CD4-positive, alpha-beta T cell (primary cell): Measurements from ENCODE around the gene HRC. TPM values are rescaled to one million over a fixed set of nuclear protein-coding genes. Genes with fewer than 3 reads are reported as not detected.
"Not testable (repeated sequence)": the region's sequence is repeated elsewhere in the genome, so short reads cannot be mapped to it uniquely, and the experiment has no call there.

Source experiments
- ATAC-seq: fragments of 200-7000 bp; cut with Tn5 transposase; one replicate; pipeline ENCODE4 v1.10.0; 2022; ENCODE audit warnings: mild to moderate bottlenecking; ENCODE audit not compliant: poor library complexity
- CTCF ChIA-PET: fragments of 350-600 bp; sonication (Branson Sonifier 250); formaldehyde crosslinking; loops from one replicate; lab custom pipeline; 2021; ENCODE audit warnings: antibody characterized with exemption, inconsistent platforms; lab: Charles Lee
- POLR2A ChIA-PET: fragments of 350-600 bp; sonication (Branson Sonifier 250); formaldehyde crosslinking; loops from one replicate; lab custom pipeline; 2021; ENCODE audit warnings: antibody characterized with exemption, inconsistent platforms; lab: Charles Lee
- DNase-seq, 14 experiments: peaks; one replicate each; pipeline ENCODE4 v3.0.0-alpha.2; 2013 to 2020; ENCODE audit warnings: mixed read lengths in 2 of 14
- H3K27ac ChIP-seq, 2 donors: one replicate each; pipeline versions ENCODE4 v1.5.1 to v1.7.0; 2013; ENCODE audit warnings: low read length in 2 of 2, low read depth in 1 of 2, mild to moderate bottlenecking in 1 of 2
- H3K27me3 ChIP-seq, 2 experiments: 1 replicate in 1 of 2; 2 replicates in 1 of 2; pipeline versions ENCODE4 v1.6.1 to v1.7.0; 2013; ENCODE audit warnings: low read length in 2 of 2, control low read depth in 1 of 2, mild to moderate bottlenecking in 1 of 2, moderate library complexity in 1 of 2; ENCODE audit not compliant: insufficient read depth in 2 of 2, control insufficient read depth in 1 of 2
- H3K36me3 ChIP-seq: one replicate; pipeline ENCODE4 v1.6.1; 2013; ENCODE audit warnings: low read length, control low read depth; ENCODE audit not compliant: insufficient read depth
- H3K4me1 ChIP-seq: one replicate; pipeline ENCODE4 v1.6.1; 2013; ENCODE audit warnings: low read length, control low read depth; ENCODE audit not compliant: insufficient read depth
- H3K4me3 ChIP-seq: one replicate; pipeline ENCODE4 v1.5.1; 2013; ENCODE audit warnings: mild to moderate bottlenecking, low read length, moderate library complexity
- H3K9me3 ChIP-seq, 2 experiments: 1 replicate in 1 of 2; 2 replicates in 1 of 2; pipeline versions ENCODE4 v1.6.1 to v1.7.0; 2013; ENCODE audit warnings: low read length in 2 of 2, mild to moderate bottlenecking in 2 of 2, control low read depth in 1 of 2, moderate library complexity in 1 of 2; ENCODE audit not compliant: control insufficient read depth in 1 of 2, insufficient read depth in 1 of 2
- H3K27ac Mint-ChIP-seq: one replicate; pipeline ENCODE4 v1.8.0; 2020; ENCODE audit warnings: mixed read lengths
- H3K27me3 Mint-ChIP-seq: one replicate; pipeline ENCODE4 v1.8.0; 2021; ENCODE audit warnings: mixed read lengths
- H3K36me3 Mint-ChIP-seq: one replicate; pipeline ENCODE4 v1.8.0; 2021; ENCODE audit warnings: low read depth, mixed read lengths
- H3K4me1 Mint-ChIP-seq: one replicate; pipeline ENCODE4 v1.8.0; 2021; ENCODE audit warnings: low read depth, mixed read lengths
- H3K4me3 Mint-ChIP-seq: one replicate; pipeline ENCODE4 v1.8.0; 2020; ENCODE audit warnings: mild to moderate bottlenecking, mixed read lengths
- H3K9me3 Mint-ChIP-seq: one replicate; pipeline ENCODE4 v1.8.0; 2020; ENCODE audit warnings: mixed read lengths
- intact Hi-C, 2 experiments: fragments of 100-400 bp; cut with DNase I in 1 of 2; cut with micrococcal nuclease in 1 of 2; formaldehyde crosslinking; loops; one replicate each; pipeline versions ENCODE4 v1.15.1 to v1.9.0; 2023 to 2025; cut with DNase I, micrococcal nuclease
- total RNA-seq, 174 experiments: library from RNA in 2 of 174; stranded (reverse) in 2 of 174; gene quantifications; one replicate each; pipeline ENCODE4 v1.2.3 and lab custom pipeline; 2021 to 2026
- TF ChIP-seq, protein P1 (sequence below): fragments of 200-600 bp; IDR thresholded peaks from one replicate; pipeline ENCODE4 v1.8.0; 2022; ENCODE audit warnings: antibody characterized with exemption, mild to moderate bottlenecking

Gene HRC
- total RNA-seq, 2 experiments from 2014 or later = not detected

DNA sequence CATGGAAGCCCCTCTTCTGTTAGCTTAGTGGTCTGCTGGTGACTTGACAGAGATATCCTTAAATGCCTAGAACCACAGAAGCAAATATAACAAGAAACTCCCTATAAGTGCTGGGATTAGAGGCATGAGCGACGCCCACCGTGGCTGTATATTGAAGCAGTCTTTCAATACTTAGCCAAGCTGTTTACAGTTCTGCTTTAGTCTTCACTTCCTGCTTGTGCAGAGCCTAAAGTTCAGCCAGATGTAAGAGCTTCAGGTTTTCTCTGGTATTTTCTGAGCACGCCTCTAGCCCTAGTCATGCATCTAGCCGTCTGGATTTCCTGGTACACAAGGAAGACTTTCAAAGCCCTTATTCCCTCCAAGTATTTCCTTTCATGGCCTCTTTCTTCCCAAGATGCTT, 30.9 kb upstream of the HRC start:
- H3K27me3 Mint-ChIP-seq = no peaks in the 10 kb centered on the region
- H3K4me3 Mint-ChIP-seq = no peak overlapping the region
- ChIA-PET CTCF (no interaction called here), POLR2A (no interaction called here)
- intact Hi-C loops = no loop called here
- ATAC-seq = no peak
- H3K27ac Mint-ChIP-seq = no peak overlapping the region
- no peak for DNase-seq
- H3K9me3 Mint-ChIP-seq = peaks cover 2% of the 10 kb centered on the region
- TF ChIP-seq, protein P1, sequence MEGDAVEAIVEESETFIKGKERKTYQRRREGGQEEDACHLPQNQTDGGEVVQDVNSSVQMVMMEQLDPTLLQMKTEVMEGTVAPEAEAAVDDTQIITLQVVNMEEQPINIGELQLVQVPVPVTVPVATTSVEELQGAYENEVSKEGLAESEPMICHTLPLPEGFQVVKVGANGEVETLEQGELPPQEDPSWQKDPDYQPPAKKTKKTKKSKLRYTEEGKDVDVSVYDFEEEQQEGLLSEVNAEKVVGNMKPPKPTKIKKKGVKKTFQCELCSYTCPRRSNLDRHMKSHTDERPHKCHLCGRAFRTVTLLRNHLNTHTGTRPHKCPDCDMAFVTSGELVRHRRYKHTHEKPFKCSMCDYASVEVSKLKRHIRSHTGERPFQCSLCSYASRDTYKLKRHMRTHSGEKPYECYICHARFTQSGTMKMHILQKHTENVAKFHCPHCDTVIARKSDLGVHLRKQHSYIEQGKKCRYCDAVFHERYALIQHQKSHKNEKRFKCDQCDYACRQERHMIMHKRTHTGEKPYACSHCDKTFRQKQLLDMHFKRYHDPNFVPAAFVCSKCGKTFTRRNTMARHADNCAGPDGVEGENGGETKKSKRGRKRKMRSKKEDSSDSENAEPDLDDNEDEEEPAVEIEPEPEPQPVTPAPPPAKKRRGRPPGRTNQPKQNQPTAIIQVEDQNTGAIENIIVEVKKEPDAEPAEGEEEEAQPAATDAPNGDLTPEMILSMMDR = no peak
- H3K36me3 Mint-ChIP-seq = no peaks in the 10 kb centered on the region
- peaks cover 0 to 35% of the 10 kb centered on the region in 2 experiments for H3K9me3 ChIP-seq
- H3K4me1 Mint-ChIP-seq = peaks cover 15% of the 10 kb centered on the region
- no peaks in the 10 kb centered on the region for H3K36me3 ChIP-seq
- H3K4me1 ChIP-seq = peaks cover 14% of the 10 kb centered on the region
- H3K27ac ChIP-seq = no peak overlapping the region
- no peaks in the 10 kb centered on the region for H3K27me3 ChIP-seq
- no peak overlapping the region for H3K4me3 ChIP-seq

DNA sequence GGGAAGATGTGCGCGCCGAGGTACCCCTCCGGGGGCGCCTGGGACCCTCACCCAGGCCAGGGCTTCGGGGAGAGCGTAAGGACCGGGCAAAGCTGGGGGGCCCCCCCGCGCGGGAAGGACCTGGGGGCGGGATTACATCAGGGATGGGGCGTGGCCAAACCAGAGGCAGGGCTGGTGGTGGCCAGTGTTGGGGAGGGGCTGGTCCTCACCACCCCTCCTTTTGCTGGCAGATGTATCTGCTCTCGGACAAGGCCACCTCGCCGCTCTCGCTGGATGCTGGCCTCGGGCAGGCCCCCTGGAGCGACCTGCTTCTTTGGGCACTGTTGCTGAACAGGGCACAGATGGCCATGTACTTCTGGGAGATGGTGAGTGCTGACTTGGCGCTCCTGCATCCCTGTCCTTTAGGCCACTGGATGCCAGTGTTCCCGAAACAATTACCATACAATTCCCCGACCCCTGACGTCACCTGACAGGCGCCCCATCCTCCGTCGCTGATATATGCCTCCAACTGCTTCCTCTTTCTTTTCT, 27.7 kb upstream of the HRC start:
- H3K4me3 ChIP-seq = no peak overlapping the region
- Mint-ChIP-seq H3K9me3 (peaks cover 2% of the 10 kb centered on the region), H3K27ac (no peak overlapping the region), H3K4me3 (no peak overlapping the region), H3K27me3 (no peaks in the 10 kb centered on the region), H3K36me3 (no peaks in the 10 kb centered on the region), H3K4me1 (peaks cover 6% of the 10 kb centered on the region)
- H3K36me3 ChIP-seq = no peaks in the 10 kb centered on the region
- peaks cover 0 to 31% of the 10 kb centered on the region in 2 experiments for H3K9me3 ChIP-seq
- ChIA-PET CTCF (no interaction called here), POLR2A (no interaction called here)
- no peak overlapping the region for H3K27ac ChIP-seq
- intact Hi-C loops = no loop called here
- H3K27me3 ChIP-seq = no peaks in the 10 kb centered on the region
- TF ChIP-seq, protein P1 = no peak
- ATAC-seq (no peak), DNase-seq (no peak)
- no peaks in the 10 kb centered on the region for H3K4me1 ChIP-seq

DNA sequence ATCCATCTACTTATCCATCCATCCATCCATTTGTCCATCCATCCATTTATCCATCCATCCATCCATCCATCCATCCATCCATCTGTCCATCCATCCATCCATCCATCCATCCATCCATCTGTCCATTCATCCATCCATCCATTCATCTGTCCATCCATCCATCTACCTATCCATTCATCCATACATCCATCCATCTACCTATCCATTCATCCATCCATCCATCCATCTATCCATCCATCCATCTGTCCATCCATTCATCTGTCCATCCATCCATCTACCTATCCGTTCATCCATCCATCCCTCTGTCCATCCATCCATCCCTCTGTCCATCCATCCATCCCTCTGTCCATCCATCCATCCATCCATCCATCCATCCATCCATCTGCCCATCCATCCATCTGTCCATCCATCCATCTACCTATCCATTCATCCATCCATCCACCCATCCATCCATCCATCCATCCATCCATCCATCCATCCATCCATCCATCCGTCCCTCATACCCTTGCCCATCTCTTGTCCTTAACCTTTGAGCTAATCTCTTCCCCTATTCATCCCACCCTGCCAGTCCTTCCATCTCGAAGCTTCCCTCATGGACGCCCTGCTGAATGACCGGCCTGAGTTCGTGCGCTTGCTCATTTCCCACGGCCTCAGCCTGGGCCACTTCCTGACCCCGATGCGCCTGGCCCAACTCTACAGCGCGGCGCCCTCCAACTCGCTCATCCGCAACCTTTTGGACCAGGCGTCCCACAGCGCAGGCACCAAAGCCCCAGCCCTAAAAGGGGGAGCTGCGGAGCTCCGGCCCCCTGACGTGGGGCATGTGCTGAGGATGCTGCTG, 27.0 kb upstream of the HRC start:
- H3K4me1 ChIP-seq, intact Hi-C loops, CTCF ChIA-PET, H3K4me3 ChIP-seq, H3K36me3 ChIP-seq, ATAC-seq, H3K4me3 Mint-ChIP-seq, H3K4me1 Mint-ChIP-seq, H3K27me3 ChIP-seq, H3K27ac ChIP-seq, H3K27me3 Mint-ChIP-seq, H3K27ac Mint-ChIP-seq, DNase-seq, H3K9me3 Mint-ChIP-seq, H3K36me3 Mint-ChIP-seq: not testable (repeated sequence)
- H3K9me3 ChIP-seq = peaks cover 0 to 31% of the 10 kb centered on the region in 2 experiments
- POLR2A ChIA-PET = interaction anchor here (0.5 kb wide), 1 partner anchor 21 kb away, joined by 3 read pairs; no protein-coding TSS in a partner anchor
